ENCODE data around the gene MOV10.

DNA sequence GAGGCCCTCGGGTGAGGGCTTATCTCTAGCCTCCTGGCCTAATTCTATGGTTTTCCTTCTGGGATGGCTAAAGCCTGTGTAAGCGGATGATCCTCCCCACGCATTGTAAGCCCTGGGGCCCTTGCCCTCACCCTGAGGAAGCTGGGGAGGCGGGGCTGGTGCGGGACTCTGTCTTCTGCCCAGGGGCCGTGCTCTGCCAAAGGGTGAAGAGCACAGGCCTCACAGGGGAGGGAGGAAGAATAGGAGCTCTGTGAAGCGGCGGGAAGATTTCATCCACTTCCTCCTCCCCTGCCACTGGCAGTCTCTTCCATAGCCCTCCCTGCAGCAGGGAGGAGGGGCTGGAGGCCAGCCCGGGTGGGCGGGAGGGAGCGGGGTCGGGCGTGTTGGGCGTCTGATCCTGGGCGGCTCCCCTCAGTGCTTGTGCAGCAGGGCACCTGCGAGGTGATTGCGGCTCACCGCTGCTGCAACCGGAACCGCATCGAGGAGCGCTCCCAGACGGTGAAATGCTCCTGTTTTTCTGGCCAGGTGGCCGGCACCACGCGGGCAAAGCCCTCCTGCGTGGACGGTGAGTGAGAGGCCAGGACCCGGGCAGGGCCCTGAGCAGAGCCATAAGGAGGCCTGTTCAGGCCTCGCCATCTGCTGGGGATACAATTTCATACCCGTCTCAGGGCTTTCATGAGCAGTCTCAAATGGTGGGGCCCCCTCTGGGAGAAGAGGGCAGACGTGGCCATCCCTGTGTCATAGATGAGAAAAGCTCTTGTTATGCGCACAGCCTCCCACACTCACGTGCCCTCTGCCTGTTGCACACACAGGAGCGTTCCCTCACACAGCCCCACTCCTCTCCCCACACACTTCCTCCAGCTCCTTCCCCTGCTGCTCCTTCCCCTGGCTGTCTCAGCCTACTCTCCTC lies 48.4 kb downstream of the MOV10 start:
- TF ChIP-seq POLR2AphosphoS5 (IDR thresholded peaks at IDR 0.05), result no peak
- TF ChIP-seq CTCF (IDR thresholded peaks at IDR 0.05; ENCODE audit: poor library complexity, severe bottlenecking), result peak; percentile 12
- TF ChIP-seq SMC3 (conservative IDR thresholded peaks at IDR 0.05; ENCODE audit: poor library complexity), result no peak
- TF ChIP-seq TAF1 (IDR thresholded peaks at IDR 0.05; ENCODE audit: low read depth), result no peak
